GM18907 (cell line): ENCODE measurements around the gene RAD9A.

Experiments
- ATAC-seq: cut with Tn5 transposase; IDR thresholded peaks from one replicate; pipeline ENCODE4 v1.9.1; 2021; ENCODE audit warnings: mild to moderate bottlenecking, moderate library complexity; ENCODE audit not compliant: unreplicated experiment

RAD9A gene

GRCh38 chr11:67408437-67409200 lies 16.8 kb downstream of the RAD9A start:
- no peak for ATAC-seq

- peak; percentile 43 for ATAC-seq
Observed at GRCh38 chr11:67409261-67409666, 17.5 kb downstream of the RAD9A start.

GRCh38 chr11:67409781-67410368 lies 18.1 kb downstream of the RAD9A start:
- ATAC-seq = peak; percentile 9

GRCh38 chr11:67410369-67410831 lies 18.6 kb downstream of the RAD9A start:
- no peak for ATAC-seq

GRCh38 chr11:67410984-67411784 lies 19.4 kb downstream of the RAD9A start:
- ATAC-seq = no peak

GRCh38 chr11:67411785-67412152 lies 20.0 kb downstream of the RAD9A start:
- no peak for ATAC-seq

- no peak for ATAC-seq
Observed at GRCh38 chr11:67412495-67413179, 20.9 kb downstream of the RAD9A start.

- ATAC-seq = no peak
Observed at GRCh38 chr11:67413266-67413849, 21.6 kb downstream of the RAD9A start.

GRCh38 chr11:67415501-67416304 lies 23.9 kb downstream of the RAD9A start, which contains the start of gene CARNS1:
TSS of gene CARNS1 (plus strand) at chr11:67415678. CDS start at chr11:67416200, 522 bp downstream.
- ATAC-seq = no peak

- ATAC-seq = no peak
Observed at GRCh38 chr11:67416416-67417335, 24.9 kb downstream of the RAD9A start.

- ATAC-seq = no peak
Observed at GRCh38 chr11:67417425-67417824, 25.6 kb downstream of the RAD9A start.

- ATAC-seq = no peak
Observed at GRCh38 chr11:67418476-67419281, 26.9 kb downstream of the RAD9A start.

- ATAC-seq = no peak
Observed at GRCh38 chr11:67419325-67420049, 27.7 kb downstream of the RAD9A start.

GRCh38 chr11:67420147-67420645 lies 28.4 kb downstream of the RAD9A start:
- no peak for ATAC-seq

- ATAC-seq = peak; percentile 77
Observed at GRCh38 chr11:67420646-67421429, 29.1 kb downstream of the RAD9A start.

- ATAC-seq = no peak
Observed at GRCh38 chr11:67421430-67422031, 29.7 kb downstream of the RAD9A start.
